Adrenal gland (tissue), 5 donors: ENCODE results near the gene LACRT.

ENCODE experiments used
- POLR2A ChIP-seq, 2 donors: fragments of 450-650 bp; IDR thresholded peaks; one replicate each; pipeline ENCODE4 v1.6.1; 2017; ENCODE audit warnings: antibody characterized with exemption in 2 of 2, mild to moderate bottlenecking in 2 of 2, moderate library complexity in 1 of 2
- TF ChIP-seq, protein P1 (sequence below), 6 experiments: fragments of 450-650 bp in 4 of 6; fragments of 200-600 bp in 2 of 6; sonication (generic) in 1 of 6; IDR thresholded peaks; 1 replicate in 5 of 6; 2 replicates in 1 of 6; pipeline versions ENCODE4 v1.5.1 to v1.8.0; 2016 to 2021; ENCODE audit warnings: antibody characterized with exemption in 6 of 6, mild to moderate bottlenecking in 2 of 6, moderate library complexity in 1 of 6
- donor health status: DM: no; HTN: no; CAD: no.

DNA sequence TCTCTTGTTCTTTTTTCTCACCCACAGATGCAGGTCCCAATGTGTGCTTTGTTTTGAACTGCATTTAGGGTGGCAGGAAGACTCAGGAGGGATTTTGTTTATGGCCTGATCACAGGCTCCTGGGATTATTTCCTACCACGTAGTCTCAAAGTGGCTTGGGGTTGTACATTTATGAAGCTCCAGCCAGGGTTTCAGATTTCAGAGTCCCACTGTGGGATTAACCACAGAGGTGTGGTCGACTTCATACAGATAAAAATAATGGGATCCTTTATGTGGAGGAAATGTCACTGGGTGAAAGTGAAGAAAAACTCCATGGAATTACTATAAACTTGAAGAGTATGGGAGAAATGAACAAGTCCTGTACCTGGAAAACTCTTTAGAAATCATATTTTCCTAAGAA is 32.0 kb downstream of the LACRT start:
- TF ChIP-seq, protein P1, sequence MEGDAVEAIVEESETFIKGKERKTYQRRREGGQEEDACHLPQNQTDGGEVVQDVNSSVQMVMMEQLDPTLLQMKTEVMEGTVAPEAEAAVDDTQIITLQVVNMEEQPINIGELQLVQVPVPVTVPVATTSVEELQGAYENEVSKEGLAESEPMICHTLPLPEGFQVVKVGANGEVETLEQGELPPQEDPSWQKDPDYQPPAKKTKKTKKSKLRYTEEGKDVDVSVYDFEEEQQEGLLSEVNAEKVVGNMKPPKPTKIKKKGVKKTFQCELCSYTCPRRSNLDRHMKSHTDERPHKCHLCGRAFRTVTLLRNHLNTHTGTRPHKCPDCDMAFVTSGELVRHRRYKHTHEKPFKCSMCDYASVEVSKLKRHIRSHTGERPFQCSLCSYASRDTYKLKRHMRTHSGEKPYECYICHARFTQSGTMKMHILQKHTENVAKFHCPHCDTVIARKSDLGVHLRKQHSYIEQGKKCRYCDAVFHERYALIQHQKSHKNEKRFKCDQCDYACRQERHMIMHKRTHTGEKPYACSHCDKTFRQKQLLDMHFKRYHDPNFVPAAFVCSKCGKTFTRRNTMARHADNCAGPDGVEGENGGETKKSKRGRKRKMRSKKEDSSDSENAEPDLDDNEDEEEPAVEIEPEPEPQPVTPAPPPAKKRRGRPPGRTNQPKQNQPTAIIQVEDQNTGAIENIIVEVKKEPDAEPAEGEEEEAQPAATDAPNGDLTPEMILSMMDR (IDR thresholded peaks at IDR 0.05), result no peak
- TF ChIP-seq POLR2A (IDR thresholded peaks at IDR 0.05), result no peak
